Keratinocyte (primary cell): ENCODE data around the gene ENTREP1. TPM values are rescaled to one million over a fixed set of nuclear protein-coding genes. Genes with fewer than 3 reads are reported as not detected.

Source experiments
- DNase-seq: peaks from one replicate; pipeline ENCODE4 v3.0.0-alpha.2; 2011; ENCODE audit warnings: low read depth, missing footprints, low spot score
- FAIRE-seq: peaks from 2 replicates; lab custom pipeline; 2011; peaks lifted over from hg19 to GRCh38; lab: Jason Lieb, UNC
- H2AFZ ChIP-seq: 2 replicates; pipeline ENCODE4 v1.6.0; 2012; ENCODE audit warnings: low read length, control low read depth, inconsistent platforms; ENCODE audit not compliant: control insufficient read depth
- H3K27ac ChIP-seq: 2 replicates; pipeline ENCODE4 v1.5.1; 2011; ENCODE audit warnings: low read length; ENCODE audit not compliant: control insufficient read depth, insufficient read depth
- H3K27me3 ChIP-seq: 3 replicates; pipeline ENCODE4 v1.6.0; 2011; ENCODE audit warnings: low read length; ENCODE audit not compliant: control insufficient read depth, insufficient read depth; ENCODE audit errors: extremely low read depth
- H3K36me3 ChIP-seq, 2 experiments: 2 replicates in 1 of 2; 3 replicates in 1 of 2; pipeline ENCODE4 v1.5.1; 2011; ENCODE audit warnings: low read length in 2 of 2, mild to moderate bottlenecking in 1 of 2; ENCODE audit not compliant: control insufficient read depth in 2 of 2, insufficient read depth in 2 of 2; ENCODE audit errors: extremely low read depth in 1 of 2
- H3K4me1 ChIP-seq: 3 replicates; pipeline ENCODE4 v1.5.1; 2011; ENCODE audit warnings: low read length; ENCODE audit not compliant: control insufficient read depth, insufficient read depth; ENCODE audit errors: extremely low read depth
- H3K4me2 ChIP-seq: 3 replicates; pipeline ENCODE4 v1.6.0; 2011; ENCODE audit warnings: low read depth, low read length; ENCODE audit not compliant: control insufficient read depth, insufficient read depth; ENCODE audit errors: extremely low read depth
- H3K4me3 ChIP-seq, 3 experiments: fragments of 200-600 bp in 1 of 3; sonication (generic) in 1 of 3; 2 replicates in 2 of 3; 3 replicates in 1 of 3; pipeline ENCODE4 v1.5.1; 2011 to 2016; ENCODE audit warnings: low read length in 3 of 3, mild to moderate bottlenecking in 3 of 3, control low read depth in 2 of 3, inconsistent platforms in 1 of 3, low read depth in 1 of 3, mixed read lengths in 1 of 3, mixed run types in 1 of 3, moderate library complexity in 1 of 3; ENCODE audit not compliant: control insufficient read depth in 2 of 3, insufficient read depth in 2 of 3; ENCODE audit errors: extremely low read depth in 1 of 3
- H3K79me2 ChIP-seq: 2 replicates; pipeline ENCODE4 v1.6.0; 2012; ENCODE audit warnings: low read length; ENCODE audit not compliant: control insufficient read depth, insufficient read depth
- H3K9ac ChIP-seq: 3 replicates; pipeline ENCODE4 v1.6.0; 2011; ENCODE audit warnings: low read length; ENCODE audit not compliant: control insufficient read depth, insufficient read depth; ENCODE audit errors: extremely low read depth
- H3K9me1 ChIP-seq: 3 replicates; pipeline ENCODE4 v1.6.0; 2011; ENCODE audit warnings: low read length; ENCODE audit not compliant: control insufficient read depth, insufficient read depth; ENCODE audit errors: extremely low read depth
- H3K9me3 ChIP-seq: 2 replicates; pipeline ENCODE4 v1.5.1; 2012; ENCODE audit warnings: low read depth, low read length; ENCODE audit not compliant: control insufficient read depth
- H4K20me1 ChIP-seq: 3 replicates; pipeline ENCODE4 v1.6.0; 2011; ENCODE audit warnings: low read length; ENCODE audit not compliant: control insufficient read depth, insufficient read depth; ENCODE audit errors: extremely low read depth
- EZH2 ChIP-seq: IDR thresholded peaks from one replicate; pipeline ENCODE4 v1.6.1; 2012; ENCODE audit warnings: inconsistent platforms, mild to moderate bottlenecking, low read length, moderate library complexity
- dilution Hi-C: fragments of 300-500 bp; cut with MboI; formaldehyde crosslinking; loops from one replicate; pipeline ENCODE4 v1.7.0; 2020; ENCODE audit warnings: low sequenced_read_pairs; ENCODE audit not compliant: extremely low pct_ligation_motif_present
- polyA plus RNA-seq, 5 experiments: library from polyadenylated mRNA; depleted of rRNA in 3 of 5; stranded (reverse) in 3 of 5; stranded (forward) in 1 of 5; unstranded in 1 of 5; fragments of >200 nt; gene quantifications; 1 replicate in 1 of 5; 2 replicates in 3 of 5; 3 replicates in 1 of 5; pipeline versions ENCODE4 v1.2.1 to v1.2.3, GENCODE V29; 2011 to 2012; ENCODE audit warnings: missing spikeins in 2 of 5, low read depth in 1 of 5, low replicate concordance in 1 of 5
- TF ChIP-seq, protein P1 (sequence below), 3 experiments: IDR thresholded peaks in 1 of 3; conservative IDR thresholded peaks in 1 of 3; optimal IDR thresholded peaks in 1 of 3; 2 replicates in 2 of 3; 3 replicates in 1 of 3; pipeline versions ENCODE3 to v1.5.1; 2011; ENCODE audit warnings: low read length in 3 of 3, mild to moderate bottlenecking in 3 of 3, moderate library complexity in 2 of 3, control low read depth in 1 of 3, inconsistent platforms in 1 of 3; ENCODE audit not compliant: insufficient read depth in 2 of 3; ENCODE audit errors: extremely low read depth in 1 of 3

ENTREP1 gene
- polyA plus RNA-seq, 1 donor (not counting 4 experiments of a cell fraction or from before 2014, with no cell fraction given), result 0.52 TPM

DNA sequence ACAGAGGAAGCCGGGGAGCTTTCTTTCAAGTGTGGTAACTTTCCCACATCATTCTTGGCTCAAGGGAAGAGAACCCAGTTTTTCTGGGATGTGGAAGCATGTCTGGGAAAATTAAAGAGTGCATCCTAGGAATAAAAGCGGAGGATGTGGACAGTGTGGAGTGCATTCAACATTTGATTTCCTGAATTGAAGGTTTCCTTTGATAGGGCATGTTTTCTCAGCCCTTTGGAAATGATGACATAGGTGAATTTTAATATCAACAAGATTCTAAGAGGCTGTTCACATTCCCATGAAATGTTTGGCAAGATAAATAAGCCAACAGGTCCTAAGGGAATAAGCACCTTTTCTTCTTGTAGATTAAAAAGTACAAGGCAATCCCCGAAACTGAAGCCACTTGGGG is 63.6 kb downstream of the ENTREP1 start:
- dilution Hi-C loops, result no loop called here
- Histone ChIP-seq H3K4me1 (no peaks in the 10 kb centered on the region), H3K4me3 (no peak overlapping the region), H4K20me1 (no peaks in the 10 kb centered on the region), H3K27ac (no peak overlapping the region), H2AFZ (no peak overlapping the region), H3K36me3 (no peaks in the 10 kb centered on the region), H3K27me3 (no peaks in the 10 kb centered on the region), H3K9ac (no peak overlapping the region), H3K9me3 (no peaks in the 10 kb centered on the region), H3K9me1 (no peaks in the 10 kb centered on the region), H3K4me2 (no peak overlapping the region), H3K79me2 (no peaks in the 10 kb centered on the region)
- no peak for FAIRE-seq
- DNase-seq, result no peak
- TF ChIP-seq, protein P1, sequence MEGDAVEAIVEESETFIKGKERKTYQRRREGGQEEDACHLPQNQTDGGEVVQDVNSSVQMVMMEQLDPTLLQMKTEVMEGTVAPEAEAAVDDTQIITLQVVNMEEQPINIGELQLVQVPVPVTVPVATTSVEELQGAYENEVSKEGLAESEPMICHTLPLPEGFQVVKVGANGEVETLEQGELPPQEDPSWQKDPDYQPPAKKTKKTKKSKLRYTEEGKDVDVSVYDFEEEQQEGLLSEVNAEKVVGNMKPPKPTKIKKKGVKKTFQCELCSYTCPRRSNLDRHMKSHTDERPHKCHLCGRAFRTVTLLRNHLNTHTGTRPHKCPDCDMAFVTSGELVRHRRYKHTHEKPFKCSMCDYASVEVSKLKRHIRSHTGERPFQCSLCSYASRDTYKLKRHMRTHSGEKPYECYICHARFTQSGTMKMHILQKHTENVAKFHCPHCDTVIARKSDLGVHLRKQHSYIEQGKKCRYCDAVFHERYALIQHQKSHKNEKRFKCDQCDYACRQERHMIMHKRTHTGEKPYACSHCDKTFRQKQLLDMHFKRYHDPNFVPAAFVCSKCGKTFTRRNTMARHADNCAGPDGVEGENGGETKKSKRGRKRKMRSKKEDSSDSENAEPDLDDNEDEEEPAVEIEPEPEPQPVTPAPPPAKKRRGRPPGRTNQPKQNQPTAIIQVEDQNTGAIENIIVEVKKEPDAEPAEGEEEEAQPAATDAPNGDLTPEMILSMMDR (optimal IDR thresholded peaks at IDR 0.05 in 1 of 3, IDR thresholded peaks at IDR 0.05 in 1 of 3, conservative IDR thresholded peaks at IDR 0.05 in 1 of 3; ENCODE audit: extremely low read depth in 1 of 3, insufficient read depth in 2 of 3, low read length in 3 of 3), result no peak
- TF ChIP-seq EZH2, result no peak

DNA sequence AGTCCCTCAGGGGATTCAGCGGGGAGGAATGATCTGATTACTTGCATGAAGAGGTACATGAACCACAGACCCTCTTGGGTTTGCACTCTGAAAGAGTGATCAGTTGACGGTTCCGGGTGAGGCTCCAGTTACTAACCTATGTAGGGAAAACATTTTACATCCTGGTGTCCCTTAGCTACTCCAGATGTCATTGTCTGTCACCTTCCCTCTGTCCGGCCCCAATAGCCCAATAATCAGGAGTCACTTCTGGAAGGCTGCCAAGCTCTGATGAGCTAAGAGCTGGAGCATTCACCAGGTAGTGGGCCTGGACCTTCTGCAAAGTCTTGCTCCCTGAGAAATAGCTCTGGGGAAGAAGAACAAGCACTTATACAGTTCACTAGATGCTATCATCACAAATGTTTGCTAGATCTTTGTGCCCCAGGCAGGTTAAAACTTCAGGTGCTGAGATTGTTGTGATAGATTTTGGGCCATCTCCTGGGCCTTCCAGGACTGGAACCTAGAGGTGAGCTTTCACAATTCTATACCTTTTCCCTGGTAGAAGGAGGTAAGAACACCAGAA is 64.5 kb downstream of the ENTREP1 start:
- FAIRE-seq (no peak), DNase-seq (no peak)
- dilution Hi-C loops, result no loop called here
- Histone ChIP-seq H3K79me2 (no peaks in the 10 kb centered on the region), H4K20me1 (no peaks in the 10 kb centered on the region), H3K4me2 (no peak overlapping the region), H2AFZ (no peak overlapping the region), H3K9me3 (no peaks in the 10 kb centered on the region), H3K9me1 (no peaks in the 10 kb centered on the region), H3K36me3 (no peaks in the 10 kb centered on the region), H3K9ac (no peak overlapping the region), H3K27ac (no peak overlapping the region), H3K27me3 (no peaks in the 10 kb centered on the region), H3K4me3 (no peak overlapping the region), H3K4me1 (no peaks in the 10 kb centered on the region)
- TF ChIP-seq, protein P1 (optimal IDR thresholded peaks at IDR 0.05 in 1 of 3, IDR thresholded peaks at IDR 0.05 in 1 of 3, conservative IDR thresholded peaks at IDR 0.05 in 1 of 3; ENCODE audit: extremely low read depth in 1 of 3, insufficient read depth in 2 of 3, low read length in 3 of 3), result no peak
- no peak for TF ChIP-seq EZH2
